ENCODE data around the gene ARID5A. TPM values are rescaled to one million over a fixed set of nuclear protein-coding genes. Genes with fewer than 3 reads are reported as not detected.
"Not testable (repeated sequence)": the region's sequence is repeated elsewhere in the genome, so short reads cannot be mapped to it uniquely, and the experiment has no call there.

ARID5A gene
- total and polyA plus RNA-seq, 2 experiments from 2014 or later, result 15.2 to 19.5 TPM

DNA sequence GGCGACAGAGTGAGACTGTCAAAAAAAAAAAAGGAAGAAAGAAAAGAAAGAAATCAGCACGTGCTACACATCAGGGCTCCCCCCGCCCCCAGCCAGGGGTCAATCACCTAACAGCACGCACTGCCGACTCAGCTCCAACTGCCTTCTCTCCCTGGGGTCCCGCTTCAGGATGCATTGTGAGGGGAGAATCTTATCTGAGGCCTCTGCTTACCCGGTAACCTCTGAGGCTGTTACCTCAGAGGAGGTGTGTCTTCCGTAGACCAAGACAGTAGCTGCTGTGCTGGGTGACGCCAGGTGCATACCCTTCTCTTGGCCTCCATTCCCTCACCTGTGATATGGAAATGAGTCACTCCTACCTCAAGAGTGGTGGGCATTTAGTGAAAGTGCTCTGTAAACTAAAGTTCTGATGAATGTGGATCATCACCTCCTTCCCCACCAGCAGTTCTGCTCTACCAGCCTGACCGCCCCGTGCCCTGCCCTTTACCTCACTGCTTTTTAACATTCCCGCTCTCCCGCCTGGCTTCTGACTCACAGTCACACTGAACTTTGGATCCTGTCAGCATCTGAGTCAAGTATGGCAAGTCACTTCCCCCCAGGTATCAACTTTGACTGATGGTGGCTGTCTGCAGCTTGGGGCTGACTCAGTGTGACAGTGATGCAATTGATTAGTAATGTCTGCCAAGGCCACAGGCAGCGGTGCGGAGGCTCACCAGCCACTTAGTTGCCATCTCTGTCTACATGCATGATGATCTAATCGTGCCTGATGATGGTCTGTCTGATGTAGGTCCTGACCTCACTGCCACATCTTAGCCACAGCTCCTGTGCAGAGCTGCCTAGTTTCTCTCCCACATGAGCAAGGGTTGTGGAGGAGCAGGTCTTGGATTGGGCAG, 20.1 kb downstream of the ARID5A start:
- H3K4me2 ChIP-seq (ENCODE audit: unreplicated experiment), result no peak overlapping the region
- no peak overlapping the region for H3K4me3 ChIP-seq
- no peaks in the 10 kb centered on the region for H3K79me2 ChIP-seq (ENCODE audit: insufficient read depth)
- no peaks in the 10 kb centered on the region for H3K36me3 ChIP-seq (ENCODE audit: low read depth)
- H3F3A ChIP-seq (ENCODE audit: insufficient read depth), result peaks cover 6% of the 10 kb centered on the region; the same call in 1 of the 2 replicates
- no peaks in the 10 kb centered on the region for H3K9me3 ChIP-seq (ENCODE audit: low read depth)
- in situ Hi-C loops (cut with MboI), result no loop called here
- no peak overlapping the region for H3K9ac ChIP-seq
- no peaks in the 10 kb centered on the region for H3K27me3 ChIP-seq (replicated peaks; ENCODE audit: insufficient read depth)
- H3K9me2 ChIP-seq (ENCODE audit: insufficient read depth), result no peaks in the 10 kb centered on the region
- DNase-seq, result peak; percentile 91
- no peaks in the 10 kb centered on the region for H4K20me1 ChIP-seq (ENCODE audit: insufficient read depth)
- 52 to 59% methylated on average over 16 of the region's 16 CpGs for whole genome bisulfite sequencing, 2 experiments (ENCODE audit: low coverage in 1 of 2, low lambda C conversion rate in 2 of 2, missing lambda C conversion rate in 2 of 2)
- peaks cover 9% of the 10 kb centered on the region for H3K4me1 ChIP-seq (ENCODE audit: insufficient read depth)
- TF ChIP-seq EZH2 (IDR thresholded peaks at IDR 0.05; ENCODE audit: insufficient read depth, poor library complexity, severe bottlenecking) (no peak), EZH2phosphoT487 (IDR thresholded peaks at IDR 0.05; ENCODE audit: insufficient read depth, low read depth) (peak; percentile 82; the same call in 1 of the 2 replicates)
- H2AFZ ChIP-seq, result no peak overlapping the region
- H3K27ac ChIP-seq, result peak overlapping the region; percentile 45

DNA sequence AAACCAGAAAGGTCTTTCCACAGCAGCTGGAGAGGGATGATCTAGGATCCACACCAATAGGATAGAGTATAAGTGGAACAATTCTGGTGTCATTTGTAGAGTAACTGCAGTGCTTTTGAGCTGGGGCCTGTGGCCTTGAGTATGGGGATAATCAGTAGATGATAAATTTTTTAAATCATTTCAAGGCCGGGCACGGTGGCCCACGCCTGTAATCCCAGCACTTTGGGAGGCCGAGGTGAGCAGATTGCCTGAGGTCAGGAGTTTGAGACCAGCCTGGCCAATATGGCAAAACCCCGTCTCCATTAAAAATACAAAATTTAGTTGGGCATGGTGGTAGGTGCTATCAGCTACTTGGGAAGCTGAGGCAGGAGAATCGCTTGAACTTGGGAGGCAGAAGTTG, 20.9 kb downstream of the ARID5A start:
- H3K27ac ChIP-seq, result peak overlapping the region; percentile 45
- H3K36me3 ChIP-seq (ENCODE audit: low read depth); in situ Hi-C loops (cut with MboI); H2AFZ ChIP-seq; H3K4me3 ChIP-seq; H3K9me2 ChIP-seq (ENCODE audit: insufficient read depth); H3K79me2 ChIP-seq (ENCODE audit: insufficient read depth); H3K27me3 ChIP-seq (replicated peaks; ENCODE audit: insufficient read depth); H4K20me1 ChIP-seq (ENCODE audit: insufficient read depth); H3K4me2 ChIP-seq (ENCODE audit: unreplicated experiment); H3F3A ChIP-seq (ENCODE audit: insufficient read depth); H3K9me3 ChIP-seq (ENCODE audit: low read depth); H3K4me1 ChIP-seq (ENCODE audit: insufficient read depth); H3K9ac ChIP-seq; DNase-seq: not testable (repeated sequence)
- 96 to 97% methylated on average over 6 of the region's 6 CpGs for WGBS, 2 experiments (ENCODE audit: low coverage in 1 of 2, low lambda C conversion rate in 2 of 2, missing lambda C conversion rate in 2 of 2)

DNA sequence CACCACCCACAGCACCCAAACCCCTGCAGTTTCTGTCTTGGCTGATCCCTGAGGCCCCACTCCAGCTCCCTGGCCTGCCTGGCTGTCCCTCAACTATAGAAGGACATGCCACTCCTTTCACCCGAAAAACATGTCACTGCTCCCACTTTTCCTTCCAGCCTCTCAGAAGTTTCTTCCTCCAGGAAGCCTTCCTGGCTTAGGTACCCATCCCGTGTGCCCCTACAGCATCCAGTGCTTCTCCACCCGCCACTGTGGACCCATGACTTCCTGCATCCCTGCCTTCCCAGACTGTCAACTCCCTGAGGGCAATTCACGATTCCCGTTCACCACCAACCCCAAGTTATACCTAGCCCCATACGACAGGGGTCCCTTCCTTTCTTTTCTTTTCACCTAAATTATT, 21.5 kb downstream of the ARID5A start:
- no peak overlapping the region for H3K9ac ChIP-seq
- no peak for DNase-seq
- peaks cover 9% of the 10 kb centered on the region for H3K4me1 ChIP-seq (ENCODE audit: insufficient read depth)
- 90 to 92% methylated on average over 6 of the region's 6 CpGs for WGBS, 2 experiments (ENCODE audit: low coverage in 1 of 2, low lambda C conversion rate in 2 of 2, missing lambda C conversion rate in 2 of 2)
- no peaks in the 10 kb centered on the region for H3K9me3 ChIP-seq (ENCODE audit: low read depth)
- H3K27ac ChIP-seq, result no peak overlapping the region
- H3F3A ChIP-seq (ENCODE audit: insufficient read depth), result peaks cover 6% of the 10 kb centered on the region; the same call in 1 of the 2 replicates
- no peak overlapping the region for H3K4me2 ChIP-seq (ENCODE audit: unreplicated experiment)
- H3K79me2 ChIP-seq (ENCODE audit: insufficient read depth), result no peaks in the 10 kb centered on the region
- H3K27me3 ChIP-seq (replicated peaks; ENCODE audit: insufficient read depth), result no peaks in the 10 kb centered on the region
- no peak overlapping the region for H3K4me3 ChIP-seq
- H3K36me3 ChIP-seq (ENCODE audit: low read depth), result no peaks in the 10 kb centered on the region
- in situ Hi-C loops (cut with MboI), result no loop called here
- no peak overlapping the region for H2AFZ ChIP-seq
- no peaks in the 10 kb centered on the region for H3K9me2 ChIP-seq (ENCODE audit: insufficient read depth)
- H4K20me1 ChIP-seq (ENCODE audit: insufficient read depth), result no peaks in the 10 kb centered on the region
- TF ChIP-seq EZH2phosphoT487 (IDR thresholded peaks at IDR 0.05; ENCODE audit: insufficient read depth, low read depth), result no peak
- TF ChIP-seq EZH2 (IDR thresholded peaks at IDR 0.05; ENCODE audit: insufficient read depth, poor library complexity, severe bottlenecking), result no peak

DNA sequence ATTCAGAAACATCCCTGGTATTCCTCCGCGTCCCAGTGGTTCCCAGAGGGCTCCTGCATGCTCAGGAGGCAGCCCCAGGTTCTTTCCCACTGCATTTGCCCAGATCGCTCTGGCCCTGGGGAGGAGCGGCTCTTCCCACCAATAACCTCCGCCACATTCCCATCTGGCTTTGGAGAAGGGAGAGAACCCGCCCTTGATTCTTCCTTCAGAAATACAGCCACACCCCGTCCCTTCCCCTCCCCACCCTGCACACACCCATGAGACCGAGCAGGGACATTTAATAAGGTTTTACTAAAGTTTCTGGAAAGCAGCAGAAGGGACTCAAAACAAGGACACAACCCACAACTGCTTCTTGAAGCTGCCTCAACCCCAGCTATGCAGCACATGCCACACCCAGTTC, 21.9 kb downstream of the ARID5A start:
- Histone ChIP-seq H3K9ac (no peak overlapping the region), H2AFZ (no peak overlapping the region), H4K20me1 (ENCODE audit: insufficient read depth) (no peaks in the 10 kb centered on the region), H3K4me1 (ENCODE audit: insufficient read depth) (peaks cover 9% of the 10 kb centered on the region), H3K27me3 (replicated peaks; ENCODE audit: insufficient read depth) (no peaks in the 10 kb centered on the region), H3K4me2 (ENCODE audit: unreplicated experiment) (no peak overlapping the region), H3K4me3 (no peak overlapping the region), H3K9me2 (ENCODE audit: insufficient read depth) (no peaks in the 10 kb centered on the region), H3K79me2 (ENCODE audit: insufficient read depth) (no peaks in the 10 kb centered on the region), H3K36me3 (ENCODE audit: low read depth) (no peaks in the 10 kb centered on the region), H3F3A (ENCODE audit: insufficient read depth) (peaks cover 6% of the 10 kb centered on the region; the same call in 1 of the 2 replicates), H3K9me3 (ENCODE audit: low read depth) (no peaks in the 10 kb centered on the region), H3K27ac (no peak overlapping the region)
- DNase-seq, result no peak
- TF ChIP-seq EZH2 (IDR thresholded peaks at IDR 0.05; ENCODE audit: insufficient read depth, poor library complexity, severe bottlenecking), result no peak
- TF ChIP-seq EZH2phosphoT487 (IDR thresholded peaks at IDR 0.05; ENCODE audit: insufficient read depth, low read depth), result no peak
- in situ Hi-C loops (cut with MboI), result no loop called here
- WGBS, 2 experiments (ENCODE audit: low coverage in 1 of 2, low lambda C conversion rate in 2 of 2, missing lambda C conversion rate in 2 of 2), result 69 to 72% methylated on average over 7 to 8 of the region's 8 CpGs

All from GM23248 (cell line).